HG03571 (cell line): Measurements from ENCODE around the gene LCK.

Source experiments
- ATAC-seq: cut with Tn5 transposase; IDR thresholded peaks from one replicate; pipeline ENCODE4 v1.9.1; 2021; ENCODE audit not compliant: unreplicated experiment

LCK gene

DNA sequence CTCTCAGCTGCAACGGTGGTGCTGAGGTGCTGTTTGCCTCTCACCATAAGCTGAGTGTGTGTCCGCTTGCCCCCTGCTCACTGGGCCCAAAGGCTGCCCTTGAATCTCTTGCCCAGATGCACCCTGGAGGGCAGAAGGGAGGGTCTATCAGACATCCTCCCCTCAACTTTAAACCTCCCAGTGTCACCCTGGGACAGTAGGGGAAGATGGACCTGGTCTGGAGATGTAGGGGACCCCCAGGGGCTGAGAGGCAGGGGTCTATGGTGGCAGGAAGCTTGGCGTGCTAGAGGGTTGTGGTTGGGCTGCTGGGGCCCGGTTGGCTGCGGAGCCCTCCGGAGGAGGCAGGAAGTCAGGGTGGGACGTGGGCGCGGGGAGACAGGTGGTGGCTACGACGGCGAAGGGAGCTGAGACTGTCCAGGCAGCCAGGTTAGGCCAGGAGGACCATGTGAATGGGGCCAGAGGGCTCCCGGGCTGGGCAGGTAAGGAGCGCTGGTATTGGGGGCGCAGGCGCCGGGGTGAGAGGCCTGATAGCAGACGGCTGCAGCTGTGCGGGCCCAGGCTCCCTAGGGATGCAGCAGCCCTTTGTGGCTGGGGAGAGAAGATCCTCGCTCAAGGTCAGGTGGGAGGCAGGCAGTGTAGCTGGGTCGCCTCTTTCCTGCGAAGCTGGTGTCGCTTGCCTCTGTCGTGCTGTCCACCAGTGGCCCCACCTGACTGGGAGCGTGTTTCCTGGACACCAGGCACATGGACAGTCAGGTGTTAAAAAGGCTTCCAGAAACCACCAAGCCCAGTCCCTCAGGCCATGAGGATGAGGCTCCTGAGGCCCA lies at the start of gene LCK:
Gene LCK, plus strand, starts transcription at position 373 of the 824 bp plus-strand sequence. CDS start 23,065 bp downstream, outside the sequence.
- no peak for ATAC-seq

DNA sequence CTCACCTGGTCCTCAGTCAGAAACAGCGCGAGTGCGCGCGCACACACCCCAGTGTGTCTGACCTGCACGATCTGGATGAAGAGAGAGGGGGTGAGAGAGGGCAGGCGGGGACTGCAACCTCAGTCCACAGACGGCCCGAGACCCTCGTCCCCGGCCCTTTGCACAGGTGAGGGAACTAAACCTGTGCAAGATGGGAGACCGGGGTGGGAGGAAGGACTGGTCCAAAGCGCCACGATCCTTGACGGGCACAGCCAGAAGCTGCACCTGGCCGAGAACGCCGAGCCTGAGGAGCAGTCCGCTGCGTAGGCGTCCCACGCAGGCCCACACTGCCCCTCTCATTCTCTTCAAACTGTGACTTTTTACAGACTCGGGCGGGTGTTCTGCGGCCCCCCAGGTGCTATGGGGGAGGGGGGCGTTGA lies 46.1 kb upstream of the LCK start:
- ATAC-seq = no peak

DNA sequence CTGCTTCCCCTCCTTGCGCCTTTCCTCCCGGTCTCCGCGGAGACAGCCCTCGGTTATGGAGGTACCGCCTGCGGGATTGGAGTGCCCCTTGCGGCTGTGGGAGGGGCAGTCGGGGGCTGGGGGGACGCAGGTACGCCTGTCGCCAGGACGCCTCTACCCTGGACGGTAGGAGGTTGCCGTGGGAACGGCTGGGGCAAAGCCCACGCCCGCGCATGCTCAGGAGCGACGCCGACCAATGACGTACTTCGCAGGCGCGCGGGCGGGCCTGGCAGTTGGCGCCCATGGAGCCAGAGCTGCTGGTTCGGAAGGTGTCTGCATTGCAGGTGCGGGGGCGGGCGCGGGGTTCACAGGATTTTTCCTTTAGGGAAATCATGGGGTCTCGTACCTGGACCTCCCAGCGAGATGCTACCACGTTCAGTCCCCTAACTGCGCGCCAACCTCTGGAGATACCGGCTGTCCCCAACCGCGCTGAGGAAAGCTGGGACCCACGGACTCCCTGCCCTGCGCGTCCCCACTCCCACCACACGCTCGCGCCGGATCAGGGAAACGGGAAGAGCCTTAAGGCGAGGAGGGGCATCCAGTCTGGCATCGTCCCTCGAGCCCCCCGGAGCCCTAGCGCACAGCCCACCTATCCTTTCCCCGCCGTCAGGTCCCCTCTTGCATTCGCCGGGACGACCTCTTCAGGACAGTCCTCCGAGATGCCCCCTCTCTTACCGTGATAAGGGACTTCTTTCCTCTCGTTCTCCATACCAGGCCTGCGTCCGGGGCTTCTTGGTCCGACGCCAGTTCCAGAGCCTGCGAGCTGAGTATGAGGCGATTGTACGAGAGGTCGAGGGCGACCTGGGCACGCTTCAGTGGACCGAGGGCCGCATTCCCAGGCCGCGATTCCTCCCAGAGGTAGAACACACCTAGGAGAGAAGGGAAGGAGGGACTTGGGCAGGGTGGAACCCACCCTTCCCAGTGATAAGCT lies 45.4 kb upstream of the LCK start, which contains the start of gene IQCC:
Gene IQCC, plus strand, starts transcription at position 271 of the 970 bp plus-strand sequence. Its CDS starts 11 bp downstream, at position 282.
- peak; percentile 63 for ATAC-seq

DNA sequence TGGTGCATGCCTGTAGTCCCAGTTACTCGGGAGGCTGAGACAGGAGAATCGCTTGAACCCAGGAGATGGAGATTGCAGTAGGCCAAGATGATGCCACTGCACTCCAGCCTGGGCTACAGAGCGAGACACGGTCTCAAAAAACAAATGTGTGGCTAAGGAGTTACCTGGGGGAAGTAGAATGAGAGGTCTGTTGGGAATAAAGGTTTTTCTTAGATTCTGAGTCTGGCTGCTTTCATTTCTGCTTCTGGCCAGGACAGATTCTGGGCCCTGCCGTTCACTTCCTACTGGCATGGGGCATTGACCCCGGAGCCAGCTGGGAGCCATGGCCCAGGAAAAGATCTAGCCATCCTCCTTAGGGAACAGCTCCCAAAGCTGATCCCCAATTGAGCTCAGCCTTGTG lies 42.6 kb upstream of the LCK start:
- no peak for ATAC-seq

DNA sequence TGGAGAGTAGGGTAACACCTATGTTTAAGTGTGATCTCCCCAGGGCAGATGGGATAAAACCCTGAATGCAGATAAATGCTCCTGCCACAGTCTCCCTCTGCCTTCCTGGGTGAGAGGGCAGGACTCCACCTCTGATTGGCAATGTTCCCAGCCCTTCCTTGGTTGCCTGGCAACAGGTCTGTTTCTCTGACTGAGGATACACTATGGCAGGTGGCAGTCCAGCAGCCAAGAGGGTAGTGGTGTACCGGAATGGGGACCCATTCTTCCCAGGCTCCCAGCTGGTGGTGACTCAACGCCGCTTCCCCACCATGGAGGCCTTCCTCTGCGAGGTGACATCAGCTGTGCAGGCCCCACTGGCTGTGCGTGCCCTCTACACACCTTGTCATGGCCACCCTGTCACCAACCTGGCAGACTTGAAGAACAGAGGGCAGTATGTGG lies 42.2 kb upstream of the LCK start, which contains the start of gene DCDC2B:
Gene DCDC2B, plus strand, starts transcription at position 199 of the 438 bp plus-strand sequence. Its CDS starts 5 bp downstream, at position 204.
- ATAC-seq = no peak

DNA sequence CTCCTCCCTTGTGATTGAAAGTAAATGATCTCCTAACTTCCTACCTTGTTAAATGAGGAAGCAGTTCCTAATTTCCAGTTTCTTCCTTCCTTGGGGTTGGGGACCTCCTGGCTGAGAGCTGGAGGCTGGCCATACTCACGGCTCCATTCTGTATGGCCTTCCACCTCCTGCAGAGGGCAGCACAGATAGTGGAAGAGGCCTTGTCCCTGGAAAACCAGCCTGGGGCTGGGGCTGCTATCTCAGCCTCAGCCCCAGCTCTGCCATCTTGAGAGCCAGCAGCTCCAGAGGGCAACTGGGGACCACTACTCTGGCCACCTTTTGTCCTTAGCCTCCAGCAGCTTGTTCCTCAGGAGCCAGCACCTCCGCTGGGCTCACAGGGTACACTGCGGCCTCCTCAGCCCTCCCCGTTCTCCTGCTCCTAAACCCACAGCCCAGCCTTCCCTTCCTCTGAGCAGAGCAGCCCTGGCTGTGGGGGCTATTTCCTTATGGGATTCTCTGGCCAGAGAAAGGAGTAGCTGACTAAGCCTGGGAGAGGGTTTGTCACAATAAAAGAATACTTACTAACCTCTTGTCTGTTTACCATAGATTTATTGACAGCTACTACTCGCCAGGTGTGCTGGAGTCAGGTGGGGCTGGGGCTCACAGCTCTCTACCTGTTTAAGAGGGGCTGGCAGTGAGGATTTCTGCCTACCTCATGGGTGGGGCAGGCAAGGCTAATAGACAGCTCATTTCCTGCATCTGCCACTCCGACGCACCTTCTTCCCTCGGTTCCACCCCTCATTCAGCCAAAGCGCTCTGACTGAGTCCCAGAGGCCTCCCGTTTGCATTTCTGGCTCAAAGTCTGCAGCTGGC lies 35.2 kb upstream of the LCK start:
- no peak for ATAC-seq

DNA sequence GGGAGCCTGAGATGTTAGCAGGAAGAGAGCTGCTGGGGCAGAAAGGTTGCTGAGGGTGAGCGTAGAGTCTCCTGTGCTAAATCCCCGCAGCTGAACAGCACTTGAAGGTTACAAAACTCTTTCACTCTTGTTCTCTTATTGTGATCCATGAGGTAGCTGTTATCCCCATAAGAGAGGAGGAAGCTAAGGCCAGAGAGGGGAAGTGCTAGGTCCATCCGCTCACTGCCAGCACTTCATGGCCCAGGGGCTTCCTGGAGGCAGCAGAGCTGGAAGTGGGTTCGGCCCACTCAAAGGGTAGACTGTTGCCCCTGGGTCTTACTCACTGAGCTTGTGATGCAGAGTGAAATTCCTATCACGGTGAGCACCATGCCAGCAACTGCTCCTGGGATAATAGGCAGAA lies 34.5 kb upstream of the LCK start:
- no peak for ATAC-seq

DNA sequence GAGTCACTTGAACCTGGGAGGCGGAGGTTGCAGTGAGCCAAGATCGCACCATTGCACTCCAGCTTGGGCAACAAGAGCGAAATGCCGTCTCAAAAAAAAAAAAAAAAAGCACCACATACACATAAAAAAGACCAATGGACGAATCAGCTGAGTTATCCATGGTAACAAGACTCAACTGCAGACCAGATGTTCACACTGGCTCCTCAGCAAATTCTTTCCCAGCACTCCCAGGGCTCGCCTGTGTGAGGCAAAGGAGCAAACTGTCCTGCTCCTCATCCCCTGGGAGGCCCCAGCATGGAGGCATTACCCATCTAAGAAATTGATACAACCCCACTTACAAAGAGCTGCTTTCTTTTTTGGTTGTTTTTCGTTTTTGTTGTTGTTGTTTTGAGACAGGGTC lies 32.0 kb upstream of the LCK start:
- ATAC-seq = no peak

DNA sequence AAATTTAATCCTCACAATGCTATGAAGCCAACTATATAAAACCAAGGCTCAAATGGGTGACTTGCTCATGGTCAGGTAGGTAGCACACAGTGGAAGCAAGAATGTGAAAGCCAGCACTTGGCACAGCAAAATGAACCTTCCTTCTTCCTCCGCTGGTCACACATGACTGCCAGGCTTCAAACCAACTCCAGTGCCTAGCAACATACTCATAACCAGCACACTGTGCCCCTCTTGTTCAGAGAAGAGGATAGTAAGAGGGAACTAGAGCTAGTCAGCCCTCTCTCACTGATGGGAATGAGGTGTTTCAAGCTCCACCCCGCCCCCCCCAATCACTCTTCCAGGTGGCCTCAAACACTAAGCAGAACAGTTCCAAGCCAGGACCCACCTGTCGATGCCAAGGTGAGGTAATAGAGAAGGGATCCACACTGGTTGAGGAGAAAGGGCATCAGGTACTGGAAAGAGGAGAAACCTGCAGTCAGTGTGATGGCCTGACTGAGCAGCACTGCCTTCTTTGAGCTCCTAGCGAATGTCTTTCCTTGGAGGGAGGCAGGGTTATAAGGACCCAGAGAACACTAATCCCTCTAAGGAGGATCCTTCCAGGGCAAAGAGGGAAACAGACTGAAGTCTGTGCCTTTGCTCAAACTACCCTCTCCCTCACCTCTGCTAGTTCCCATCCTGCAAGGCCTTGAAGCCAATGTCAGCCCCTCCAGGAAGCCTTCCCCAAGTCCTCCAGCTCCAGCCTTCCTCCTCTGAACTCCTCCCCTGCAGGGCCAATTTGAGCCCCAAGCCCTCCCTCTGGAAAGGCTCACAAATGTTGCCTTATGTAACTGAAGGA lies 30.1 kb upstream of the LCK start:
- no peak for ATAC-seq

DNA sequence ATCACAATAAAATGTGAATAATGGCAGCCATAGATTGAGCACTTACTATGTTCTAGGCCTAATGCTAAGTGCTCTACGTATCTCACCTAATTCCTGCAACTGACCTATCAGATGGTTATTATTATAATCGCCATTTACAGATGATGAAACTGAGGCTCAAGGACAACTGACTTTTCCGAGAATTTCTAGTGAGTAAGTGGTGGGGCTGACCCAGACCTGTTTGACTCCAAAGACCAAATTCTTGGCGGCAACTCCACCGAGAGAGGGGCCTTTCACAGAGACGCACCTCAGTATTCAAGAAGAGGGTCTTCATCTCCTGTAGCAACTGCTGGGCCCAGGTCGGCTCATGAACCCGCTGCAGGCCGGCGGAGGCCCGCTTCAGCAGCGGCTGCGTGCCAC lies 29.5 kb upstream of the LCK start:
- no peak for ATAC-seq

DNA sequence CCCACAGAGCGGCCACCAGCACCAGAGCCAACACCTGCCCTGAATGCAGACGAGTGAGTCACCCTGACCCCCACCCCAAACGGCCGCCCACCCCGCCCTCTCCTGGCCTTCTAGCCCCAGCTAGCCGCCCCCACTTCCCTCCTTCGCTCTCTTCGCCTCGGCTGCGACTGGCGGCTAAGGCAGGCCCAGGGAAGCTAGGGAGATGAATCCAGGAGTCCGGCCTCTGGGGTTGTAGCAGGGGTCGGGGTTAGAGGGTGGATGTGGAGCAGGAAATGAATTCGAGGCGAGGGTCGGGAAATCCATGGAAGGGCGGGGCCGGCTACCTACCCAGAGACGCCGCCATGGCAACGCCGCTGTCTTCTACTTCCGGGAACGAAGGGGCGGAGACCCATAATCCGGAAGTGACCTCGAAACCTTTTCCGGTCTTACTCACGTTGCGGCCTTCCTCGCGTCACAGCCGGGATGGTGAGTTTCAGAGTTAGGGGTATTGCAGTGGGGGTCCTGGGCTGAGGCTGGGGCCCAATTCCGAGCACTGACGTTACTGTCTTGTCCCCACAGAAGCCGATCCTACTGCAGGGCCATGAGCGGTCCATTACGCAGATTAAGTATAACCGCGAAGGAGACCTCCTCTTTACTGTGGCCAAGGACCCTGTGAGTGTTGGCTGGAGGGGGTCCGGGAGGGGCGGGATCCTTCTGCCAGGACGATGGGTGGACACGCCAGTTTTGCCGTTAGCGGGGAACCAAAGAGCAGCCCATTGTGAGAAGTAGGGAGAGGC lies 28.9 kb upstream of the LCK start, which contains the start of the genes EIF3I and TMEM234:
Gene EIF3I, plus strand, starts transcription at position 428 of the 776 bp plus-strand sequence. Its CDS starts 35 bp downstream, at position 463.
Gene TMEM234, minus strand, starts transcription at position 374 of the 776 bp plus-strand sequence. Its CDS starts 31 bp downstream, at position 343.
- peak; percentile 88 for ATAC-seq

DNA sequence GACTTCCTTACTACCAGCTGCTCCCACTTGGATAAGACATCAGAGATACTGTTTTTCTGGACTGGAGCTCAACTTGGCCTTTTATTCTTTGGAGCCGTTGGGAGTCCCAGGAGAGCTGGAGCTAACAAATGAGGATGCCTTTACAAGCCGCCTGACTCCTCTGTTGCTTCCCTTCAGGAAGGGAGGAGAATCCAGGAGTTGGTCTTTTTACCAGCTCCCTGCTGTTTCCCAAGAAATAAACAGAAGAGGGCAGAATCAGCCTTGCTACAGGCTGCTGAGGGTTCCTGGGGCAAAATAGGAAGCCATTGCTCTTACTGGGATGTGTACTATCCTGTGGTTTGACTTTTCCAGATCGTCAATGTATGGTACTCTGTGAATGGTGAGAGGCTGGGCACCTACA lies 27.4 kb upstream of the LCK start:
- ATAC-seq = no peak

DNA sequence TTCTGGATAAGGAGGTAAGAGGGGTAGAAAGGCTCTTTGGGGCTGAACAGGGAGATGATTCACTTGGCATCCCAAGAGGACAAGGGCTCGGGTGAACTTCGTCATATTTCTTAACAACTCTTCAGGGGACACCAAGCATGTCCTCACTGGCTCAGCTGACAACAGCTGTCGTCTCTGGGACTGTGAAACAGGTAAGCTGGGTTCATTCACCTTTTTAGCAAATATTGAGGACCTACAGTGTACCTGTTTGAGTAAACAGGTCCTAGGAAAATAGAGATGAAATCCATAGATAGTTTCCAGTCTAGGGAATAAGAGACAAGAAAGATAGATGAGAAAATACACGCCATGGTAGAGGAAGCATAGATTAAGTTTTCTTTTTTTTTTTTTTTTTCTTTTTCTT lies 26.8 kb upstream of the LCK start:
- ATAC-seq = no peak

DNA sequence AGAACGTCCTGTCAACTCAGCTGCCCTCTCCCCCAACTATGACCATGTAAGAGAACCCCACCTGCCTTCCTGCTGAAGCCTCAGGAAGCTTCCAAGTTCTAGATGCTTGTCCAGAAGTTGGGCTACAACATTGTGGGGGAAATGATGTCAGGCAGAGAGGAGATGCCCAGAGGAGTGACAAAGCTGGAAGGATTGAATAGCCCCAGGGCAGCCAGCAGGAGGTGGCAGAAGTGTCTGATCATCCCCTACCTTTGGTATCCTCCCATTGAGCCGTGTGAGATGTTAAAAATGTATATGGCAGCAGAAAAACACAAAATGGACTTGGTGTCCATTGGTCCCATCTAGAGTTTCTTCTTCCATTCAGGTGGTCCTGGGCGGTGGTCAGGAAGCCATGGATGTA lies 22.3 kb upstream of the LCK start:
- no peak for ATAC-seq

DNA sequence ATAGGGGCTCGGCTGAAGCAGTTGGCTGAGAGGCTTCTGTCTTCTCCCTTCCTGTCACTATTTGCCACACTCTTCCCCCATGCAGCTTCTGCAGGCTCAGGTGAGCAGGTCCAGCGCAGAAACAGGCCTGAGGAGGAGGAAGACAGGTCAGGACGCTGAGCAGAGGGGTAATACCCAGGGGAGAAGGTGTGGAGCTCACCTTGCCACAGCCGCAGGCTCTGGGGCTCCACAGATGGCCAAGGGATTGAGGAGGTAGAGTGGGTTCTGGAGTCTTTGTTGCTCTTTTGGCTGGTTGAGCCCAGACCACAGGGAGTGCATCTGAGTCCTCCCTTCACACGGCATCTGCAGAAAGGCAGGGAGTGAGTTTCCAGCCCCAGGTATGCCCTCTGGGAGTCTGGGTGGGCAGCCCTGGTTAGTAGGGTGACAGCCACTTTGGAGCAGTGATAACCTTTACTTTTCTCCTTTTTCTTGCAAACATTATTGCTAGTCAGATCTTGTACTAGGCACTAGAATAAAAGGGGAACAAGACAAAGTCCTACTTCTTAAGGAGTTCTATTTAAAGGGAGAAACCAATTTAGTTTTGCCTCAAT lies 19.1 kb upstream of the LCK start:
- ATAC-seq = no peak

DNA sequence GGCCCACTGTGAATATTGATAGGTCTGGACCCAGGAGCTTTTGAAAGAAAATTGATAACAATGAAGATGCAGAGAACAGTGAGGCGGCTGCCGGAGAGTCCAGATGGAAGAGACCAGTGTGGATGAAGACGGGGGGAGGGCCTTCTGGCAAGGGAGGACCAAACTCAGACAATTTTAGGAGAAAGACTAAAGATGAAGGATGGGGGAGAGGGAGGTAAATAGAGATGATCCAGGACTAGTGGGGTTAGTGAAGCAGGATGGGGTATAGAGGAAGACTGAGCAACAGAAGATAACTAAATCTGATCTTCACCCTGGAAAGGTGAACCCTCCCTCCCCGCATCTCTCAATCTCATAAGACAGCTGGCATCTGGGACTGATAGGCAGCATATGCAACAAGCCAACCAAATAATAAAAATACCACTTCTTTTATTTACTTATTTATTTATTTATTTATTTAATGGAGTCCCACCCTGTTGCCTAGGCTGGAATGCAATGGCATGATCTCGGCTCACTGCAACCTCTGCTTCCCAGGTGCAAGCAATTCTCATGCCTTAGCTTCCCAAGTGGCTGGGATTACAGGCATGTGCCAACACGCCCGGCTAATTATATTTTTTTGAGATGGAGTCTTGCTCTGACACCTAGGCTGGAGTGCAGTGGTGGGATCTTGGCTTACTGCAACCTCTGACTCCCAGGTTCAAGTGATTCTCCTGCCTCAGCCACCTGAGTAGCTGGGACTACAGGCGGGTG lies 18.3 kb upstream of the LCK start:
- ATAC-seq = no peak

DNA sequence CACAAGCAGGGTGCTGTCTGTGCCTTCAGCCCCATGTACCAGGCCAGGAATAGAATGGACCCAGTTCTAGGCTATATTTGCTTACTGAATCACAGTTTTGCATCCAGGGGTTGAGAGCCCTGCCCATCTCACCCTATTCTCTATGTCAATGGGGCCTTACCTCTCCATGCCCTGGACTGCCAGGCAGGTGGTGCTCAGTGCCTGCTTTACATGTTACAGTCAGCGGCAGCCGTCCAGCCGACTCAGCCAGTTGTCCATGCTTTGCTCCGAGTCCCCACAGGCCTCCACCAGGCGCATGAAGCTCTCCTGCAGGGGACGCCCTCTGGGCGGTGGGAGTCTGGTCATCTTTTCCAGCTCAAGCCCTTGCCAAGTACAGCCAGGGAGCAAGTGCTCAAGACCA lies 16.3 kb upstream of the LCK start:
- ATAC-seq = no peak

DNA sequence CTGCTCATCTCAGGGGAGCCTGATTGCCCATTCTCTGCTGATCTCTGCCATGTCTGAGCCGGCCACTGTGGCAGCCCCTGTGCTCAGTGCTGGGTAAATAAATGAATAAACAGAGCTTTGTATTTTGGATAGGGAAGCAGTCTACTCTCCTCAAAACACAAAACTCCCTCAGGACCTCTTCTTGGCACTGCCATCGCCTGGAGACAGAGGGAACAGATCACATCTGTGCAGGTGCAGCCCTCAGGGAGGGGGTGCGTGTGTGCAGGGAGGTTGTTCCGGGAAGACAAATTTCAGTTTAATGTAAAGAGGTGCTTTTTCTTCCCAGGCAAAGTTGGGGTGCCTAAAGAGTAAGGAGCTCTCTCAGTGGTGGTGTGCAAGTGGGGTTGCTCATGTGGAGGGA lies 11.7 kb upstream of the LCK start:
- ATAC-seq = no peak
